OCI-LY1 (cell line): ENCODE data around the gene GPM6B.

ENCODE experiments used
- EZH2 ChIP-seq: fragments of 200-600 bp; sonication (generic), shearing (Covaris generic); IDR thresholded peaks from 2 replicates; pipeline ENCODE4 v1.8.0; 2017; ENCODE audit warnings: borderline replicate concordance, mixed run types, mild to moderate bottlenecking, antibody characterized with exemption, low read length, moderate library complexity, mixed read lengths
- TF ChIP-seq, protein P1 (sequence below): fragments of 200-600 bp; sonication (generic), shearing (Covaris generic); IDR thresholded peaks from 2 replicates; pipeline ENCODE4 v1.5.1; 2017; ENCODE audit warnings: mild to moderate bottlenecking, antibody characterized with exemption, low read length, moderate library complexity, mixed read lengths

DNA sequence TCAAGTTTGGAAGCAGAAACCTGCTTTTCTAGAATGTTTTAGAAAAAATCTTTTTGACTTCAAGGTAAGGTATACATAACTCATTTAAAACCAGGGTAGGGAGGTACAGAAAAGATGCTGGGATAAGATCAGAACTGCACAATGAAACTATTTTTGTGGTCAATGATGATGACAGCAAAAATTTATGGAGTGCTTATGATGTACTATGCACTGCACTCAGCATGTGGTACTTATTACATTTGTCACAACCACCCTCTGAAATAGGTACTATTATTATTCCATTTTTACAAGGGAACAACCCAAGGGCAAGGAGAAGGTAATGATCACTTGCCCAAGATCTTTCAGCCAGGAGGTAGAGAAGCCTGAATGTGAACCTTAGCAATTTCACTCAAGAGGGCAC, 8.0 kb downstream of the GPM6B start:
- TF ChIP-seq, protein P1, sequence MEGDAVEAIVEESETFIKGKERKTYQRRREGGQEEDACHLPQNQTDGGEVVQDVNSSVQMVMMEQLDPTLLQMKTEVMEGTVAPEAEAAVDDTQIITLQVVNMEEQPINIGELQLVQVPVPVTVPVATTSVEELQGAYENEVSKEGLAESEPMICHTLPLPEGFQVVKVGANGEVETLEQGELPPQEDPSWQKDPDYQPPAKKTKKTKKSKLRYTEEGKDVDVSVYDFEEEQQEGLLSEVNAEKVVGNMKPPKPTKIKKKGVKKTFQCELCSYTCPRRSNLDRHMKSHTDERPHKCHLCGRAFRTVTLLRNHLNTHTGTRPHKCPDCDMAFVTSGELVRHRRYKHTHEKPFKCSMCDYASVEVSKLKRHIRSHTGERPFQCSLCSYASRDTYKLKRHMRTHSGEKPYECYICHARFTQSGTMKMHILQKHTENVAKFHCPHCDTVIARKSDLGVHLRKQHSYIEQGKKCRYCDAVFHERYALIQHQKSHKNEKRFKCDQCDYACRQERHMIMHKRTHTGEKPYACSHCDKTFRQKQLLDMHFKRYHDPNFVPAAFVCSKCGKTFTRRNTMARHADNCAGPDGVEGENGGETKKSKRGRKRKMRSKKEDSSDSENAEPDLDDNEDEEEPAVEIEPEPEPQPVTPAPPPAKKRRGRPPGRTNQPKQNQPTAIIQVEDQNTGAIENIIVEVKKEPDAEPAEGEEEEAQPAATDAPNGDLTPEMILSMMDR = no peak
- TF ChIP-seq EZH2 = no peak
